ENCODE measurements around the gene SF3B3. TPM values are rescaled to one million over a fixed set of nuclear protein-coding genes. Genes with fewer than 3 reads are reported as not detected.

The SF3B3 gene
- total RNA-seq, 4 donors from 2014 or later: 122 to 280 (median 174) TPM

DNA sequence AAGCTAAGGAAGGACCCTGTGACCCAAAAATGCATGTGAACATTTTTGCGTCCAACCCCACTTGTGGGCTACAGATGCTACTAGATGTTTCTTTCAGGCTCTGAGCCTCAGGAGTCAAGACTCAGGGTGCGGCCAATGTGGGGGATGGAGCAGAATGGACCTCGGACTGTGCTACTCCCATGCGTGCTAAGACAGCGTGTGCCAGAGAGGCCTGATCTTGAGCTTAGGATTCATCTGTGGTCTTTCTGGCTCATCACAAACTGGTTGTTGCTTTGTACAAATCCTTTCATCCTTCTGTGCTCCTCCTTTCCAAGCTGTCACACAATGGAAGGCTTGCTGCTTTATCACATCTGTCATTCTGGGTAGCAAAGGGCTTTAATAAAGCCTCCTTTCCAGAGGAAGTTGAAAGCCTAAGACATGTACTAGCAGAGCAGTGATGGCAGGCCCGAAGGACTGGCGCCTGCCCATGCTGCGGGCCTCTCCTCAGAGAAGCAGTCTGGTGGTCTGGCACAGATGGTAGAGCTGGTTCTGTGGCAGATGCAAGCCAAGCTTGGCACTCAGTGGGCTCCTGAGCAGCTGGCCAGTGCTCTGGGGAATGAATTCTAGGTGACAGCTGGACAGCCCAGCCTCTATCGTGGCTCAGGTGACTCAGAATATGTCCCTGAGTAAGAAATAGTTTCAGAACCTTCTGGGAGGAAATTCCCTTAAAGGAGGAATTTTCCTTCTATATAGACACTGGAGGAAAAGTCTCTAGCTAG lies 28.0 kb upstream of the SF3B3 start:
- no peaks in the 10 kb centered on the region for H3K27me3 ChIP-seq
- peaks cover 79% of the 10 kb centered on the region for H3K36me3 ChIP-seq
- 91% methylated on average over 9 of the region's 9 CpGs for WGBS
- H3K4me3 ChIP-seq: no peak overlapping the region
- TF ChIP-seq CTCF (IDR thresholded peaks at IDR 0.05) (no peak), EP300 (IDR thresholded peaks at IDR 0.05) (no peak), POLR2A (IDR thresholded peaks at IDR 0.05) (no peak), POLR2AphosphoS5 (IDR thresholded peaks at IDR 0.05) (no peak)
- H3K27ac ChIP-seq: no peak overlapping the region
- no peaks in the 10 kb centered on the region for H3K9me3 ChIP-seq
- DNase-seq (ENCODE audit: low spot score in 2 of 2): no peak
- H3K4me1 ChIP-seq: no peaks in the 10 kb centered on the region

- Histone ChIP-seq H3K27me3 (no peaks in the 10 kb centered on the region), H3K9me3 (no peaks in the 10 kb centered on the region), H3K36me3 (peaks cover 83% of the 10 kb centered on the region), H3K4me3 (no peak overlapping the region), H3K27ac (no peak overlapping the region), H3K4me1 (no peaks in the 10 kb centered on the region)
- TF ChIP-seq CTCF (IDR thresholded peaks at IDR 0.05) (no peak), POLR2AphosphoS5 (IDR thresholded peaks at IDR 0.05) (no peak), POLR2A (IDR thresholded peaks at IDR 0.05) (no peak), EP300 (IDR thresholded peaks at IDR 0.05) (no peak)
- DNase-seq (ENCODE audit: low spot score in 2 of 2): no peak
- WGBS: 97% methylated on average over 6 of the region's 6 CpGs
These were observed 27.1 kb upstream of the SF3B3 start for GRCh38 chr16:70496513-70496912.

DNA sequence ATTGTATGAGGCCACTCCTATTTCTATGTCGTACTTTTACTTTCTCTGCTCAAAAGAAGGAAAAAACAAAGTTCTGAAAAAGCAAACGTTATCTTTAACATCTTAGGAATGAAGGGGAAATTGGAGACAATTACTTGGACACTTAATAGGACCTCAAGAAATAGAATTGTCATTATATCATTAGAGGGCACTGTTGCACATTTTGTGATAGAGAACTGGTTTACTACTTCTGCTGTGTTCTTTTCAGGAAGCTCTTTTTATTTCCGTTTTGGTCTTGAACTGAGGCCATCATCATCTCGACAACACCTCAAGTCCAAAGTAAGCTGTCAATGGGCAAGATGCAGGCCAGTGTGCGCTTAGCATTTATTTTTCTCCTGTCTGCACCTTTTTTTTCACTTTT lies 14.9 kb upstream of the SF3B3 start:
- peaks cover 80% of the 10 kb centered on the region for H3K36me3 ChIP-seq
- no peaks in the 10 kb centered on the region for H3K9me3 ChIP-seq
- WGBS: 63% methylated on average over 5 of the region's 5 CpGs
- no peak for DNase-seq (ENCODE audit: low spot score in 2 of 2)
- no peaks in the 10 kb centered on the region for H3K27me3 ChIP-seq
- peaks cover 2% of the 10 kb centered on the region for H3K4me1 ChIP-seq
- TF ChIP-seq EP300 (IDR thresholded peaks at IDR 0.05) (no peak), POLR2A (IDR thresholded peaks at IDR 0.05) (no peak), CTCF (IDR thresholded peaks at IDR 0.05) (no peak), POLR2AphosphoS5 (IDR thresholded peaks at IDR 0.05) (no peak)
- H3K4me3 ChIP-seq: no peak overlapping the region
- H3K27ac ChIP-seq: no peak overlapping the region

GRCh38 chr16:70510216-70510615 lies 13.4 kb upstream of the SF3B3 start:
- 98% methylated on average over 3 of the region's 3 CpGs for WGBS
- Histone ChIP-seq H3K36me3 (peaks cover 90% of the 10 kb centered on the region), H3K27me3 (no peaks in the 10 kb centered on the region), H3K4me1 (peaks cover 2% of the 10 kb centered on the region), H3K27ac (no peak overlapping the region), H3K4me3 (no peak overlapping the region), H3K9me3 (no peaks in the 10 kb centered on the region)
- TF ChIP-seq POLR2AphosphoS5 (IDR thresholded peaks at IDR 0.05): no peak
- no peak for TF ChIP-seq CTCF (IDR thresholded peaks at IDR 0.05)
- no peak for TF ChIP-seq EP300 (IDR thresholded peaks at IDR 0.05)
- TF ChIP-seq POLR2A (IDR thresholded peaks at IDR 0.05): no peak
- no peak for DNase-seq (ENCODE audit: low spot score in 2 of 2)

DNA sequence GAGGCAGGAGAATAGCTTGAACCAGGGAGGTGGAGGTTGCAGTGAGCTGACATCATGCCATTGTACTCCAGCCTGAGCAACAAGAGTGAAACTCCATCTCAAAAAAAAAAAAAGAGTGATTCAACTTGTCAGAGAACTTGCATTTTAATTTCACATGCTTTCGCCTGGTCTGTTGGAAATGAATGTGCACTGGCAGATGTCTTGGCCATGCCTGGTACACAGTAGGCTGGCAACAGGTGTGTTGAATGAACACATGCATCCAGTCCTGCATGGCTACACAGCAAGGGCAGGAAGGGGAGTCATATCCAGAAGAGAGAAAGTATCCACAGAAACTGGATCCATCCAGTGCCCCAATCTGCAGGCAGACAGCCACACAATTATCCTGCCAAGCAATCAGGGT lies 11.8 kb upstream of the SF3B3 start:
- H3K27ac ChIP-seq: no peak overlapping the region
- 88% methylated on average over 1 of the region's 1 CpG for WGBS
- H3K9me3 ChIP-seq: no peaks in the 10 kb centered on the region
- peaks cover 2% of the 10 kb centered on the region for H3K4me1 ChIP-seq
- H3K4me3 ChIP-seq: no peak overlapping the region
- TF ChIP-seq EP300 (IDR thresholded peaks at IDR 0.05): no peak
- TF ChIP-seq CTCF (IDR thresholded peaks at IDR 0.05): no peak
- TF ChIP-seq POLR2AphosphoS5 (IDR thresholded peaks at IDR 0.05): no peak
- TF ChIP-seq POLR2A (IDR thresholded peaks at IDR 0.05): no peak
- H3K36me3 ChIP-seq: peaks cover 94% of the 10 kb centered on the region
- H3K27me3 ChIP-seq: no peaks in the 10 kb centered on the region
- DNase-seq (ENCODE audit: low spot score in 2 of 2): peak in 1 of 2 donors; percentile 11

Data from suprapubic skin (tissue), 4 donors.